GM12872 (cell line): ENCODE measurements around the gene FAM107B.

Experiments used
- TF ChIP-seq, protein P1 (sequence below): IDR thresholded peaks from 3 replicates; pipeline ENCODE4 v1.5.1; 2011; ENCODE audit warnings: low read depth, mild to moderate bottlenecking, low read length, moderate library complexity; ENCODE audit not compliant: insufficient read depth

Gene FAM107B

DNA sequence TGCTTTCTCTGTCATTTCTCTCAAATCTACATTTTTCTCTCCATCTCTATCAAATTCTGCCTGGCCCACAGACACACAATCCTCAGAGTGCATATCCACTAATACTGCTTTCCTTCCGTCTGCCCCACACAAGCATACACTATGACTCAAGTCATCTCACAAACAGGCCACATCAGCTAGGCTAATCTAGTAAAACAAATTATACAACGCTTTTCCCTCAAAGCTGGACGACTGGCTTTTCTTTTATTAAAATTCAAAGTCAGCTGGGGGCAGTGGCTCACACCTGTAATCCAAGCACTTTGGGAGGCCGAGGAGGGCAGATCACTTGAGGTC lies 161.1 kb downstream of the FAM107B start:
- TF ChIP-seq, protein P1, sequence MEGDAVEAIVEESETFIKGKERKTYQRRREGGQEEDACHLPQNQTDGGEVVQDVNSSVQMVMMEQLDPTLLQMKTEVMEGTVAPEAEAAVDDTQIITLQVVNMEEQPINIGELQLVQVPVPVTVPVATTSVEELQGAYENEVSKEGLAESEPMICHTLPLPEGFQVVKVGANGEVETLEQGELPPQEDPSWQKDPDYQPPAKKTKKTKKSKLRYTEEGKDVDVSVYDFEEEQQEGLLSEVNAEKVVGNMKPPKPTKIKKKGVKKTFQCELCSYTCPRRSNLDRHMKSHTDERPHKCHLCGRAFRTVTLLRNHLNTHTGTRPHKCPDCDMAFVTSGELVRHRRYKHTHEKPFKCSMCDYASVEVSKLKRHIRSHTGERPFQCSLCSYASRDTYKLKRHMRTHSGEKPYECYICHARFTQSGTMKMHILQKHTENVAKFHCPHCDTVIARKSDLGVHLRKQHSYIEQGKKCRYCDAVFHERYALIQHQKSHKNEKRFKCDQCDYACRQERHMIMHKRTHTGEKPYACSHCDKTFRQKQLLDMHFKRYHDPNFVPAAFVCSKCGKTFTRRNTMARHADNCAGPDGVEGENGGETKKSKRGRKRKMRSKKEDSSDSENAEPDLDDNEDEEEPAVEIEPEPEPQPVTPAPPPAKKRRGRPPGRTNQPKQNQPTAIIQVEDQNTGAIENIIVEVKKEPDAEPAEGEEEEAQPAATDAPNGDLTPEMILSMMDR, result no peak

DNA sequence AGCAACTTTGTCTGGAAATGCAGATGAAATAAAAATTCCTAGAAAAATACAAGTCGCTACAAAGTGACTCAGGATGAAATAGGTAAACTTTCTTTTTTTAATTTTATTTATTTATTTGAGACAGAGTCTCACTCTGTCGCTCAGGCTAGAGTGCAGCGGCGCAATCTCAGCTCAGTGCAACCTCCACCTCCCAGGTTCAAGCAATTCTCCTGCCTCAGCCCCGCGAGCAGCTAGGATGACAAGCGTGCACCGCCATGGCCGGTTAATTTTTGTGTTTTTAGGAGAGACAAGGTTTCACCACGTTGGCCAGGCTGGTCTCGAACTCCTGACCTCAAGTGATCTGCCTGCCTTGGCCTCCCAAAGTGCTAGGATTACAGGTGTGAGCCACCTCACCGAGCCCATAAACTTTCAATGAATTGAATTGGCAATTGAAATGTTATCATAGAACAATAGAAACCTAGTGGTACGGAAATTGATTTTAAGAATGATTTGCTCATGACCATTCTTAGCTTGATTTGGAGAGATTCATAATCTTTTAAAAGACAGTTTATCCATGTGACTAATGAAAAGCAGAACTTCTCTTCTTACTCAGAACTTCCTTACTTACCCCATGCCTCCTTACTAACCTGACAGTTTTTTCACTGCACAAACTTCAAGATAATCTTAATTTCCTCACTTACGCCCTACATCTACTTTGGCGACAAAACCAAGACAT lies 161.7 kb downstream of the FAM107B start:
- TF ChIP-seq, protein P1, result no peak

DNA sequence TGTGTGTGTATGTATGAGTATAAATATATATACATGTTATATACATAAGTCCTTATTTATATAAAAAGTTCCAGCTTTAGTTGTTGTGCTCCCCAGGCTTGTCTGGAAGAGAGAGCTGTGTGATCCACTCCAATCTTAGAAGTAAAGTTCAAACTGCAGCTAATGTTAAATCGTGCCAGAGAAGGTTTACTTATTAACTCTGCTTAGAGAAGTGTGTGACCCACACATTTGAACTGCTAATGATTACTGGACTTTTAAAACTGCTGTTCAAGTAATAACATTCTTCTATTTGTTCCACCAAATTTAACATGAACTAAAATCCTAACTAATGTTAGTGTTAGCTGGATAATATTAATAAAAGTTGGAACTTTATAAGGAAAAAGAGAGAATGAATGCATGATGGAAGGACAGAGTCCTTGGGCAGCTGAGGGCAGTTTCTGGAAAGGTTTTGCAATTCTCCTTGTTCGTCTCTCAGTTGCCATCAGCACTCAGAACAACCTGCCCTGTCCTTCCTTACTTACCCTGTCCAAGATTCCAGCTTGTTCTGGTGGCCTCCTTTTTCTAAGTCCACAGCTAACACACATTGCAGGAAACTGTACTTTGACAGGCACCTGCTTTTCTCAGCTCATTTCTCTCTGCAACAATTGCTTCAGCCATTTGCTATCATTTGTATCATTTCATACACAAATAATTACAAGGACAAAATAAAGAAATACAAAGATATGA lies 162.6 kb downstream of the FAM107B start:
- TF ChIP-seq, protein P1, result no peak

DNA sequence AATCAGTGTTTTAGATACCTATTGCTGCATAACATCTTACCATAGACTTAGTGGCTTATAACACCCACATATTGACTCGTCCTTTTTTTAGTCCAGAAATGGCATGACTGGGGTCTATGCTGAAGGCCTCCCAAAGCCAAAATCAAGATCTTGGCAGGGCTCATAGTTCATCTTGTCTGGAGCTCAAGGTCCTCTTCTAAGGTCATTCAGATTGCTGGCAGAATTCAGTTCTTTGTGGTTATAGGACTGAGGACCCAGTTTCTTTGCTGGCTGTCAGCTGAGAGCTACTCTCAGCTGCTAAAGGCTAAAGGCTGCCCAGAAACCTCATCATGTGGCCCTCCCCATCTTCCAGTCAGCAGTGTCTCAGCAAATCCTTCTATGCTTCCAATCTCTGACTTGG lies 165.5 kb downstream of the FAM107B start:
- TF ChIP-seq, protein P1, result no peak

DNA sequence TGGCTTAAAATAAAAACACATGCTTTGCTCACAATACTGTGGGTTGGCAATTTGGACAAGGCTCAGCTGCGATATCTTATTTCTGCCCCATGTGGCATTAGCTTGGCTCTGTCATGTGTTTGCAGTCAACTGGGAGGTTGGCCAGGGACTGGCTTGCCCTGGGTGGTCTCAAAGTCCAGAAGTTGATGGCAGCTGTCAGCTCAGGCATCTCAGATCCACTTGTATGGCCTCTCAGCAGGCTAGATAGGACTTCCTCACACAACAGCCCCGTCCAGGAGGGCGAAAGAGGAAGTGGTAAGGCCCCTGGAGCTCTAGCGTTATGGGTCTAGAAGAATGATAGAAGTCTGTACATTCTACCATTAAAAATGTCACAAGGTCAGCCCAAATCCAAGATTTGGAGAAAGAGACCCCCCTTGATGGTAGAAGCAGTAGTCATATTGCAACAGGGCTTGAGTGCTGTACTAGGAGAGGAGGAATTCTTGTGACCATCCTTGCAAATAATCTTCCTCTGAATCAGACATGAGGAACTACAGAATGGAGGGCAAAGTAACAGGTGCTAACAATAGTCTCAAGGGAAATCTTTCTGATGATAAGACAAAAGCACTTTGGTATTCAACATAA lies 166.2 kb downstream of the FAM107B start:
- TF ChIP-seq, protein P1, result no peak

DNA sequence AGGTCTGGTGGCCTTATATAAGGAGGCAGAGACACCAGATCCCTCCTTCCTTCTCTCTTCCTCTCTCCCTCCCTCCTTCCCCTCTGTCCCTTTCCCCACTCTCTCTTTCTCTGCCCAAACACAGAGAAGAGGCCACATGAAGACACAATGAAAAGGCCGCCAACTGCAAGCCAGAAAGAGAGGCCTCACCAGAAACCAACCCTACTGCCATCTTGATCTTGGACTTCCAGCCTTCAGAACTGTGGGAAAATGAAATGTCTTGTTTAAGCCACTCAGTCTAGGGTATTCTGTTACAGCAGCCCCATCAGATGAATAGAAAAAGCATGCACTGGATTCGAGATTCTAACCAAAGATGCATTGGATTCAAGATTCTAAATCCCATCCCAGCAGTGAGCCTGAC lies 168.1 kb downstream of the FAM107B start:
- TF ChIP-seq, protein P1, result no peak

DNA sequence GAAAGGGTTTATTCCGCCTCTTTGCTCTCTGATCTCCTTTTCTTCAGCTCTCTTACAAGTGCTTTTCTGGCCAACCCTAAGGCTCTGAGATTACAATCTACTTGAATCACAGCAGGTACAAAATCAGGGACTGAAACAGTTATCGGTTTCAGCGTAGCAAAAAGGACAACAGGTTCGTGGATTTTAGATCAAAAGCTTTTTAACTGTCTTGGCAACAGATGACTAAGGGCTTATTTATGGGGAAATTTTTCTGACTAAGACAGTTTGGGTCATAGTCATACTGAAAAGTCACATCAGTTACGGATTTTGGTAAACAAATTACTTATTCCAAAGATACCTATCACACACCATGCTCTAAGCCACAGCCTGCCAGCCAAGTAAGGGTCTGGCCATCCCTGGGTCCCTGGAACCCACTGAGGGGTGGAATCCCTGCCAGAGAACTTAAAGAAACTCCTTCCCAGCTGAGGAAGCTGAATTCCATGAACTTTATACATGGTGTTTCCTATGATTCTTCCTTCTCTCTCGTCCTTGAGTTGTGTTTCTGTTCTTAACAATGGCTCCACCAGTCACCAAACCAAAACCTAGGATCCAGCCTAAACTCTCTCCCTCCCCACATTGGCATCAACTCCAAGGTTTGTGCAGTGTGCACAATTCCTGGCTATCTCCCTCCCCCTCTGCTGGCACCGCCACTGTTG lies 169.3 kb downstream of the FAM107B start:
- TF ChIP-seq, protein P1, result no peak
